Measurements from ENCODE around the gene STH. TPM values are rescaled to one million over a fixed set of nuclear protein-coding genes. Genes with fewer than 3 reads are reported as not detected.

STH gene
- total RNA-seq, 1 donor from 2014 or later: not detected

- Histone ChIP-seq H3K4me3 (ENCODE audit: low read depth, low read length) (no peak overlapping the region), H3K27me3 (ENCODE audit: control insufficient read depth, insufficient read depth, low read length) (no peaks in the 10 kb centered on the region), H3K36me3 (ENCODE audit: control insufficient read depth, insufficient read depth, low read length) (no peaks in the 10 kb centered on the region)
- TF ChIP-seq, protein P1, sequence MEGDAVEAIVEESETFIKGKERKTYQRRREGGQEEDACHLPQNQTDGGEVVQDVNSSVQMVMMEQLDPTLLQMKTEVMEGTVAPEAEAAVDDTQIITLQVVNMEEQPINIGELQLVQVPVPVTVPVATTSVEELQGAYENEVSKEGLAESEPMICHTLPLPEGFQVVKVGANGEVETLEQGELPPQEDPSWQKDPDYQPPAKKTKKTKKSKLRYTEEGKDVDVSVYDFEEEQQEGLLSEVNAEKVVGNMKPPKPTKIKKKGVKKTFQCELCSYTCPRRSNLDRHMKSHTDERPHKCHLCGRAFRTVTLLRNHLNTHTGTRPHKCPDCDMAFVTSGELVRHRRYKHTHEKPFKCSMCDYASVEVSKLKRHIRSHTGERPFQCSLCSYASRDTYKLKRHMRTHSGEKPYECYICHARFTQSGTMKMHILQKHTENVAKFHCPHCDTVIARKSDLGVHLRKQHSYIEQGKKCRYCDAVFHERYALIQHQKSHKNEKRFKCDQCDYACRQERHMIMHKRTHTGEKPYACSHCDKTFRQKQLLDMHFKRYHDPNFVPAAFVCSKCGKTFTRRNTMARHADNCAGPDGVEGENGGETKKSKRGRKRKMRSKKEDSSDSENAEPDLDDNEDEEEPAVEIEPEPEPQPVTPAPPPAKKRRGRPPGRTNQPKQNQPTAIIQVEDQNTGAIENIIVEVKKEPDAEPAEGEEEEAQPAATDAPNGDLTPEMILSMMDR (IDR thresholded peaks at IDR 0.05; ENCODE audit: insufficient read depth, low read length, poor library complexity, severe bottlenecking): no peak
- no peak for DNase-seq (ENCODE audit: low read depth)
These were observed 5.0 kb upstream of the STH start for GRCh38 chr17:45993962-45994627.

GRCh38 chr17:45994987-45995386 is 4.1 kb upstream of the STH start:
- no peak overlapping the region for H3K4me3 ChIP-seq (ENCODE audit: low read depth, low read length)
- H3K27me3 ChIP-seq (ENCODE audit: control insufficient read depth, insufficient read depth, low read length): no peaks in the 10 kb centered on the region
- H3K36me3 ChIP-seq (ENCODE audit: control insufficient read depth, insufficient read depth, low read length): no peaks in the 10 kb centered on the region
- DNase-seq (ENCODE audit: low read depth): no peak
- TF ChIP-seq, protein P1 (IDR thresholded peaks at IDR 0.05; ENCODE audit: insufficient read depth, low read length, poor library complexity, severe bottlenecking): no peak

DNA sequence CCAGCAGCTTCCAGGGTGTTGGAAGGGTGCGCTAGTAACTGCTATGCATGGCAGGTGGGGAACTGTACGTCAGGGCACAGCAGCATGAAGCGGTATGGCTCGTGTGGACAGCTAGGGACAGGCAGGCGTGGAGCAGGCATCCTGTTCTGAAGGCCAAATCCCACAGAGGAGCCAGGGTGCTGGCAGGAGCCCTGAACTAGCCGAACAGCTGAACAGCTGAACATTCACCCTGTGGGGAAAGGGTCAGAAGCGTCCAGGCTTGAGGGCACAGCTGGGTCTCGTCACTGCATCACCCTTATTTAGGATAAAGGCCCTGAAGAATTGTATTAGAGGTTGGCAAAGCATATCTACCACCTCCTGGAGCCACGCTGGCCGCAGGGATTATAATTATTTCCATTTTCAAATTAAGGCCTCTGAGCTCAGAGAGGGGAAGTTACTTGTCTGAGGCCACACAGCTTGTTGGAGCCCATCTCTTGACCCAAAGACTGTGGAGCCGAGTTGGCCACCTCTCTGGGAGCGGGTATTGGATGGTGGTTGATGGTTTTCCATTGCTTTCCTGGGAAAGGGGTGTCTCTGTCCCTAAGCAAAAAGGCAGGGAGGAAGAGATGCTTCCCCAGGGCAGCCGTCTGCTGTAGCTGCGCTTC is 3.3 kb upstream of the STH start:
- Histone ChIP-seq H3K4me3 (ENCODE audit: low read depth, low read length) (no peak overlapping the region), H3K36me3 (ENCODE audit: control insufficient read depth, insufficient read depth, low read length) (no peaks in the 10 kb centered on the region), H3K27me3 (ENCODE audit: control insufficient read depth, insufficient read depth, low read length) (no peaks in the 10 kb centered on the region)
- no peak for DNase-seq (ENCODE audit: low read depth)
- TF ChIP-seq, protein P1 (IDR thresholded peaks at IDR 0.05; ENCODE audit: insufficient read depth, low read length, poor library complexity, severe bottlenecking): no peak

DNA sequence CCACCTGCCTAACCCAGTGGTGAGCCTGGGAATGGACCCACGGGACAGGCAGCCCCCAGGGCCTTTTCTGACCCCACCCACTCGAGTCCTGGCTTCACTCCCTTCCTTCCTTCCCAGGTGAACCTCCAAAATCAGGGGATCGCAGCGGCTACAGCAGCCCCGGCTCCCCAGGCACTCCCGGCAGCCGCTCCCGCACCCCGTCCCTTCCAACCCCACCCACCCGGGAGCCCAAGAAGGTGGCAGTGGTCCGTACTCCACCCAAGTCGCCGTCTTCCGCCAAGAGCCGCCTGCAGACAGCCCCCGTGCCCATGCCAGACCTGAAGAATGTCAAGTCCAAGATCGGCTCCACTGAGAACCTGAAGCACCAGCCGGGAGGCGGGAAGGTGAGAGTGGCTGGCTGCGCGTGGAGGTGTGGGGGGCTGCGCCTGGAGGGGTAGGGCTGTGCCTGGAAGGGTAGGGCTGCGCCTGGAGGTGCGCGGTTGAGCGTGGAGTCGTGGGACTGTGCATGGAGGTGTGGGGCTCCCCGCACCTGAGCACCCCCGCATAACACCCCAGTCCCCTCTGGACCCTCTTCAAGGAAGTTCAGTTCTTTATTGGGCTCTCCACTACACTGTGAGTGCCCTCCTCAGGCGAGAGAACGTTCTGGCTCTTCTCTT is 2.6 kb upstream of the STH start:
- H3K36me3 ChIP-seq (ENCODE audit: control insufficient read depth, insufficient read depth, low read length): no peaks in the 10 kb centered on the region
- no peak for DNase-seq (ENCODE audit: low read depth)
- TF ChIP-seq, protein P1 (IDR thresholded peaks at IDR 0.05; ENCODE audit: insufficient read depth, low read length, poor library complexity, severe bottlenecking): no peak
- H3K4me3 ChIP-seq (ENCODE audit: low read depth, low read length): no peak overlapping the region
- H3K27me3 ChIP-seq (ENCODE audit: control insufficient read depth, insufficient read depth, low read length): no peaks in the 10 kb centered on the region

GRCh38 chr17:45997166-45997565 is 1.9 kb upstream of the STH start:
- TF ChIP-seq, protein P1 (IDR thresholded peaks at IDR 0.05; ENCODE audit: insufficient read depth, low read length, poor library complexity, severe bottlenecking): no peak
- no peak for DNase-seq (ENCODE audit: low read depth)
- H3K4me3 ChIP-seq (ENCODE audit: low read depth, low read length): no peak overlapping the region
- H3K27me3 ChIP-seq (ENCODE audit: control insufficient read depth, insufficient read depth, low read length): no peaks in the 10 kb centered on the region
- no peaks in the 10 kb centered on the region for H3K36me3 ChIP-seq (ENCODE audit: control insufficient read depth, insufficient read depth, low read length)

All from kidney epithelial cell (primary cell).